Right cardiac atrium (tissue), 5 donors: ENCODE data around the gene GPR158. TPM values are rescaled to one million over a fixed set of nuclear protein-coding genes. Genes with fewer than 3 reads are reported as not detected.

Experiments
- ATAC-seq, 2 donors: fragments of 200-7000 bp; cut with Tn5 transposase; one replicate each; pipeline versions ENCODE4 v1.8.0 to v1.9.1; 2020; ENCODE audit warnings: moderate library complexity in 2 of 2, mild to moderate bottlenecking in 1 of 2
- DNase-seq, 3 donors: peaks; one replicate each; pipeline ENCODE4 v3.0.0-alpha.2; 2020
- H3K27ac ChIP-seq: one replicate; pipeline ENCODE4 v1.5.1; 2013; ENCODE audit warnings: mild to moderate bottlenecking, low read length, control low read depth, moderate library complexity
- H3K27me3 ChIP-seq: one replicate; pipeline ENCODE4 v1.6.1; 2013; ENCODE audit not compliant: control insufficient read depth, insufficient read depth
- H3K4me1 ChIP-seq: one replicate; pipeline ENCODE4 v1.6.1; 2013; ENCODE audit warnings: low read length; ENCODE audit not compliant: control insufficient read depth, insufficient read depth
- H3K4me3 ChIP-seq: one replicate; pipeline ENCODE4 v1.5.1; 2013; ENCODE audit warnings: low read length, control low read depth
- H3K9me3 ChIP-seq: one replicate; pipeline ENCODE4 v1.6.1; 2013; ENCODE audit warnings: low read length; ENCODE audit not compliant: control insufficient read depth
- WGBS: extraction: QIAGEN DNeasy Blood & Tissue Kit; methylation state at CpG from one replicate; pipeline ENCODE4 v1.1.7; 2013; 5-methylcytosine and 5-hydroxymethylcytosine counted together
- intact Hi-C, 4 donors: fragments of 100-400 bp; cut with DNase I; formaldehyde crosslinking; loops; one replicate each; pipeline versions ENCODE4 v1.11.0 to v1.14.0; 2022 to 2023
- polyA plus RNA-seq: library from polyadenylated mRNA; stranded (reverse); fragments of 200-250 nt; gene quantifications from one replicate; pipeline ENCODE4 v1.2.3, GENCODE V29; 2013
- total RNA-seq, 4 donors: library from RNA; stranded (reverse); fragmentation: NEBNext Ultra II Directional; extraction: Animal tissue kit (Norgen Biotek cat#: 25700); gene quantifications; one replicate each; pipeline ENCODE4 v1.2.1, GENCODE V29; 2021
- donor health status: healthy with polysubstance abuse.
- donor health status: DM: no; HTN: yes; CAD: no.
- donor health status: DM: no; HTN: no; CAD: no.
- donor health status: DM: no; HTN: yes; CAD: no; lungs with severe emphysema.
- donor health status: DM: yes; HTN: yes; CAD: no.

GPR158 gene
- total and polyA plus RNA-seq, 5 donors, result 0.05 to 0.18 (median 0.08) TPM; not detected in 2

GRCh38 chr10:25398680-25399079, 223.9 kb downstream of the GPR158 start:
- intact Hi-C loops, result no loop called here

GRCh38 chr10:25405871-25406270, 231.1 kb downstream of the GPR158 start:
- intact Hi-C loops, result no loop called here
- WGBS, result 75% methylated on average over 1 of the region's 1 CpG
- no peaks in the 10 kb centered on the region for H3K4me1 ChIP-seq
- DNase-seq (no peak), ATAC-seq (no peak)
- no peak overlapping the region for H3K4me3 ChIP-seq
- H3K27ac ChIP-seq, result no peak overlapping the region
- no peaks in the 10 kb centered on the region for H3K9me3 ChIP-seq
- no peaks in the 10 kb centered on the region for H3K27me3 ChIP-seq

More at GRCh38 chr10:25398680-25399079, 223.9 kb downstream of the GPR158 start:
- 61% methylated on average over 3 of the region's 3 CpGs for WGBS
- Histone ChIP-seq H3K27ac (no peak overlapping the region), H3K27me3 (no peaks in the 10 kb centered on the region), H3K9me3 (no peaks in the 10 kb centered on the region), H3K4me3 (no peak overlapping the region), H3K4me1 (no peaks in the 10 kb centered on the region)
- no peak for DNase-seq
- no peak for ATAC-seq

GRCh38 chr10:25417611-25418010, 242.8 kb downstream of the GPR158 start:
- intact Hi-C loops, result no loop called here
- no peaks in the 10 kb centered on the region for H3K4me1 ChIP-seq
- ATAC-seq (no peak), DNase-seq (no peak)
- H3K27ac ChIP-seq, result no peak overlapping the region
- 80% methylated on average over 2 of the region's 2 CpGs for WGBS
- H3K27me3 ChIP-seq, result no peaks in the 10 kb centered on the region
- H3K9me3 ChIP-seq, result no peaks in the 10 kb centered on the region
- no peak overlapping the region for H3K4me3 ChIP-seq

GRCh38 chr10:25425776-25426175, 251.0 kb downstream of the GPR158 start:
- Histone ChIP-seq H3K9me3 (no peaks in the 10 kb centered on the region), H3K27me3 (no peaks in the 10 kb centered on the region), H3K4me3 (no peak overlapping the region), H3K27ac (no peak overlapping the region), H3K4me1 (no peaks in the 10 kb centered on the region)
- no peak for ATAC-seq
- WGBS, result 53% methylated on average over 2 of the region's 2 CpGs
- intact Hi-C loops, result no loop called here
- DNase-seq, result no peak

- no peak for ATAC-seq
- WGBS, result 57% methylated on average over 2 of the region's 2 CpGs
- Histone ChIP-seq H3K27ac (no peak overlapping the region), H3K9me3 (no peaks in the 10 kb centered on the region), H3K4me3 (no peak overlapping the region), H3K4me1 (no peaks in the 10 kb centered on the region), H3K27me3 (no peaks in the 10 kb centered on the region)
- intact Hi-C loops, result no loop called here
- DNase-seq, result no peak
Measured at GRCh38 chr10:25436431-25436830, 261.6 kb downstream of the GPR158 start.

- intact Hi-C loops, result no loop called here
Measured at GRCh38 chr10:25441270-25441669, 266.5 kb downstream of the GPR158 start.

GRCh38 chr10:25444266-25444665, 269.5 kb downstream of the GPR158 start:
- ATAC-seq (no peak), DNase-seq (no peak)
- intact Hi-C loops, result no loop called here
- Histone ChIP-seq H3K4me1 (no peaks in the 10 kb centered on the region), H3K9me3 (no peaks in the 10 kb centered on the region), H3K27me3 (no peaks in the 10 kb centered on the region), H3K27ac (no peak overlapping the region), H3K4me3 (no peak overlapping the region)
- WGBS, result 89% methylated on average over 6 of the region's 6 CpGs

More at GRCh38 chr10:25441270-25441669, 266.5 kb downstream of the GPR158 start:
- H3K27ac ChIP-seq, result no peak overlapping the region
- H3K9me3 ChIP-seq, result no peaks in the 10 kb centered on the region
- DNase-seq (no peak), ATAC-seq (peak; percentile 75 to 79)
- WGBS, result 42% methylated on average over 1 of the region's 1 CpG
- H3K4me1 ChIP-seq, result no peaks in the 10 kb centered on the region
- no peaks in the 10 kb centered on the region for H3K27me3 ChIP-seq
- H3K4me3 ChIP-seq, result no peak overlapping the region

GRCh38 chr10:25451401-25451800, 276.6 kb downstream of the GPR158 start:
- DNase-seq (no peak), ATAC-seq (no peak)
- intact Hi-C loops, result no loop called here
- H3K4me1 ChIP-seq, result no peaks in the 10 kb centered on the region
- H3K27me3 ChIP-seq, result no peaks in the 10 kb centered on the region
- H3K9me3 ChIP-seq, result no peaks in the 10 kb centered on the region
- no peak overlapping the region for H3K4me3 ChIP-seq
- 79% methylated on average over 4 of the region's 4 CpGs for WGBS
- no peak overlapping the region for H3K27ac ChIP-seq

- intact Hi-C loops, result no loop called here
- Histone ChIP-seq H3K4me1 (no peaks in the 10 kb centered on the region), H3K27ac (no peak overlapping the region), H3K4me3 (no peak overlapping the region), H3K27me3 (no peaks in the 10 kb centered on the region), H3K9me3 (no peaks in the 10 kb centered on the region)
- 95% methylated on average over 1 of the region's 1 CpG for WGBS
- ATAC-seq (no peak), DNase-seq (no peak)
Measured at GRCh38 chr10:25453619-25454018, 278.8 kb downstream of the GPR158 start.

- DNase-seq (no peak), ATAC-seq (no peak)
- WGBS, result 21% methylated on average over 4 of the region's 4 CpGs
- H3K9me3 ChIP-seq, result no peaks in the 10 kb centered on the region
- no peak overlapping the region for H3K27ac ChIP-seq
- H3K27me3 ChIP-seq, result no peaks in the 10 kb centered on the region
- intact Hi-C loops, result no loop called here
- H3K4me3 ChIP-seq, result no peak overlapping the region
- H3K4me1 ChIP-seq, result no peaks in the 10 kb centered on the region
Measured at GRCh38 chr10:25455980-25456567, 281.3 kb downstream of the GPR158 start.

- WGBS, result 69% methylated on average over 2 of the region's 2 CpGs
- Histone ChIP-seq H3K27me3 (no peaks in the 10 kb centered on the region), H3K9me3 (no peaks in the 10 kb centered on the region), H3K4me1 (no peaks in the 10 kb centered on the region), H3K27ac (no peak overlapping the region), H3K4me3 (no peak overlapping the region)
- DNase-seq, result no peak
- no peak for ATAC-seq
- intact Hi-C loops, result no loop called here
Measured at GRCh38 chr10:25457552-25457951, 282.8 kb downstream of the GPR158 start.
